HG02981 (cell line): ENCODE measurements around the gene SPATA21.
"Not testable (repeated sequence)": the region's sequence is repeated elsewhere in the genome, so short reads cannot be mapped to it uniquely, and the experiment has no call there.

Experiments
- ATAC-seq: cut with Tn5 transposase; IDR thresholded peaks from one replicate; pipeline ENCODE4 v1.9.1; 2021; ENCODE audit warnings: mild to moderate bottlenecking, moderate library complexity; ENCODE audit not compliant: unreplicated experiment

SPATA21 gene, protein sequence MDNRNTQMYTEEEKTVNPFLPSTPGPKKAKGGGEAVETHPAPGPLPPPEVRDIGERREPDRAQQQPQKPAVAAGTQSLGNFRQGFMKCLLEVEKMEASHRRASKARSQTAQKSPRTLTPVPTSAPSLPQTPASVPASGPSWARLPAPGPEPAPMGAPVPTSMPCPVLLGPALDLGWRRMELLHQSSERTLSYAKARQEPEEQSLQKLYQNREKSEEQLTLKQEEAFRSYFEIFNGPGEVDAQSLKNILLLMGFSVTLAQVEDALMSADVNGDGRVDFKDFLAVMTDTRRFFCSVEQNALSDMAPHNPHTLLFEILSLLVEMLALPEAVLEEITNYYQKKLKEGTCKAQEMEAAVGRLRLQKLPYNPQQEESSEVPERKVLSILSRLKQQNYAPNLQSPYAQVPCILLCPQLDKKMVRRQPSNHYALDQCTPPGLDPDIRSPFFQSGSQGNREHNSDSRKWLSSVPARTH

DNA sequence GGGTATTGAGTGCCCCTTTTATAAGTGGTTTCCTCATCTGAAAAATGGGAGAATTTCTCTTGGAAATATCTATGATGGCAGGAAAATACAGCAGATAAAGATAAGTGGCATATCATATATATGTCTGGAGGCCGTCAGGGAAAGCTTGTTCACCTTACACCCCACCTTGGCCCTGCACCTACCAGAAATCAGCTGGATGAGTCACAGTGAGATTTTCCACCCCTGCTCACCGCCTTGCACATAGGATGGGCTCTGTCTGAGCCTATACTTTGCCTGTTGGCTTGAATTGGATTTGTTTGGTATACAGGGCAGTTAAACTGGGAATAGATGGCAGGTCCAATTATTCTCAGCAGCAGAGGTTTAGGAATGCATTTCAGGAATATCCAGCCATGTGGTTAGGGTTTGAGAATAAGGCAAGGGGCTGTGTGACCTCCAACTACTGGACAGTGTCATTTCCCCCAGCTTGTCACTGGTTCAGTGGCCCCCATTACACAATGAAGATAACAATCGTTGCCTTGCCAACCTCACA, at the start of gene SPATA21:
SPATA21 (minus strand) TSS at position 479 of the 529 bp plus-strand sequence. CDS start 6,053 bp downstream, outside the sequence.
- no peak for ATAC-seq

DNA sequence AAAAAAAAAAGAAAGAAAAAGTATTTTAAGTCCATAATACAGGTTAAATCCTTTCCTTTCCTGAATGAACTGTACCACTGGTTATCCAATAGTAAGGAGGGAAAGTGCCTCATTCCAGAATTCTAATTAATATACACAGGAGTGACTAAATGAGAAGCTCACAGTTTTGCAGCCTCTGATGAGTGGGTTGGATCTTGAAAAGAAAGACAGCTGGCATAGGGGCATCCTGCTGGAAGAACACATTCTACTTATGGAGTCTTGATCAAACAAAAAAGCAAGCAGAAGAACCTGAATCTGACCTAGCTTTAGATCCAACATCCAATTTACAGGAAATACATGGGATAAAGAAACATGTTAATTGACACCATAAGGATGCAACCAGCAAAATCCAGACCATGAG, 49.8 kb upstream of the SPATA21 start:
- ATAC-seq = not testable (repeated sequence)

DNA sequence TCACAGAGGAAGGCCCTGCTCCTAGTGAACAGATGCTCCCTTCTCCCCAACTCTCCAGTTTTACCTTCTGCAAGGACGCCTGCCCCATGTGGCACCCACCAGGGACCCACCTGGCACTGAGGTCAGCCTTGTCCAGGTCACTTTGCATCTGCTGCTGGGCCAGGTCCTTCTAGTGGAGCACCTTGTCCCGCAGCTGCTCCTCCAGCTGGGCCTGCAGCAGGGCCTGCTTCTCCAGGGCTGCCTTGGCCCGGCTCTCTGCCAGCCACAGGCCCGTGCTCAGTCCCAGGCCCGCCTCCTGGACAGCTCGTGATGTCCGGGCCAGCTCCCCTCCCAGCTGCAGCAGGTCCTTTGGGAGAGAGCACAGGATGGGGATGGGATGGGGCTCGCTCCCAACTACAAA, 49.1 kb upstream of the SPATA21 start:
- ATAC-seq = not testable (repeated sequence)

DNA sequence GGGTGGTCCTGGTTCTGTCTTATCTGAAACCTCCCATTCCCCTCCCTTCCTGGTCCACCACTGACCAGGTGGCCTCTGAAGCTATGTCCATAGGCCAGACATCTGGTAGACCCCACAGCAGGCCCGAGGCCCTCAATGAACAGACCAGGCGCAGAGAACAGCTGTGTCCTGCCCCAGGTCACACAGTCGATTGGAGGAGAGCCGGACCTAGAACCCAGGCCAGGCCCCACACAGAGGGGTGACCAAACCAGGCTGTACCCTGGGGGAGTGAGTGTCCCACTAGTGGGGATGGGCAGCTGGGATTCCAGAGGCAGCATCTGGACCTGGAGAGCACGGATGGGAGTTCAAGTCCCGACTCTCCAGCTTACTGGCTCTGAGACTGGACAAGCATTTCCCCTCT, 47.7 kb upstream of the SPATA21 start:
- no peak for ATAC-seq

DNA sequence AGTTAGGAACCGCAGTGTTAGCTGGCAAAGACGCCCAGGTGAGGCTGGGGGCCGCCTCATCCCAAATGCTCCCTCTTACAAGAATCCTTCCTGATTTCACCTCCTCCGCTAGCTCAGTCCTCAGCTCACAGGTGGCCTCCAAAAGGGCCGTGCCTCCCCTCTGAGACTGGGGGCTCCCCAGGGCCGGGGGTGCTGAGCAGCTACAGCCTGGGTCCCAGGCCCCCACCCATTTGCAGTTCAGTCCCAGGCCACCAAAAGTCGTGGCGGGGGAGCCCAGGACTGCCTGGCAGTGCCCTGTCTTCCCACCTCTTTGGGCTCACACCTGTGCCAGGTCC, 47.2 kb upstream of the SPATA21 start:
- ATAC-seq = no peak

DNA sequence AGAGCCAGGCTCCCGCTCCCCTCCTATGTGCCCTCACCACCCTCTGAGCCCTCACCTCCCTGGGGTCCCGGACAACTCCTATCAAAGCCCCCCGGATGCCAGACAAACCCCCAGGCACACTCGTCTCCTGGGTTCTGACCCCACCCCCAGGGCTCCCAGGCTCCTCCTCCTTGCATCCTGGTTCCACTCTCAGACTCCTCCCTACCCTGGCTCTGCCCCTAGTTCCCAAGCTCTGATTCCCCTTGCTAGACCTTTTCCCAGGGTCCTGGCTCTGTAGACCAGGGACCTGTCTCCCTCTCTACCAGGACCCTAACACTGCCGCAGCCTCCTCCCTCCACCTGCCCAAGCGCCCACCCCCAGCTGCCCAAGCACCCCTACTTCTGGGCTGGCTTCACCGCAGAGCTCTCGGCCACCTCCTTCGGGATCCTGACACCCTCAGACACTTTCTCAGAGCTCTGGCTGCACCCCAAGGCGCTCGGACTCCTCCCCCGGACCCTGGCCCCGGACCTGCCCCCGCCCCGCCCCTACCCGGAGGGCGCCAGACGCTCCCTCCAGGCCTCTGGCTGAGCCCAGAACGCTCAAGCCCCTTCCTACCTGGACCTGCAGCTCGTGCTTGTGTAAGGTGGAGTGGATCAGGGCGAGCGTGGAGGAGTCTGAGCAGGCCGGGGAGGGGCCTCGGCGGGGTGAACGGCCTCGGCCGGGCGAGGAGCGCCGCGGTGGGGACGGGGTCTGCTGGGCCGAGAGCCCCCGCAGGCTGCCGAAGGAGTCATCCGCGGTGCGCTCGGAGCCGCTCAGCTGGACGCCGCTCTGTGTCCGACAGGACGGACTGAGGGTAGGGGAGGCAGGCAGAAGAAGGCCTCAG, 46.6 kb upstream of the SPATA21 start:
- not testable (repeated sequence) for ATAC-seq

DNA sequence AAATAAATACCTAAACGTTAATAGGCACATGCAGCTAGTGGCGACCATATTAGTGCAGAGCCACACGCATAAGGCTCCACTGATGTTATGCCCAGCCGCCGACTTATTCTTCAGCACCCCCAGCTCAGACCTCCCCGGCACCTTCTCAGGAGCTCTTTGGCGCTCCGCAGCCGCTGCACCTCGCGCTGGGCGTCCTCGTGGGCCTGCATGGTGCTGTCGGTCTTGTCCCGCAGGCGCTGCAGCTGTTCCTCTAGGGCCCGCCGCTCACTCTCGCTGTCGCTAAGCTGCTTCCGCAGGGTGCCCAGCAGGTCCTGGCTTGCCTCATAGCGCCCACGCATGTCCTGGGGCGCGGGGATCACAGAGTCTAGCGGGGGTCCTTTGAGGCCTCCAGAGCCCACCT, 45.9 kb upstream of the SPATA21 start:
- not testable (repeated sequence) for ATAC-seq

DNA sequence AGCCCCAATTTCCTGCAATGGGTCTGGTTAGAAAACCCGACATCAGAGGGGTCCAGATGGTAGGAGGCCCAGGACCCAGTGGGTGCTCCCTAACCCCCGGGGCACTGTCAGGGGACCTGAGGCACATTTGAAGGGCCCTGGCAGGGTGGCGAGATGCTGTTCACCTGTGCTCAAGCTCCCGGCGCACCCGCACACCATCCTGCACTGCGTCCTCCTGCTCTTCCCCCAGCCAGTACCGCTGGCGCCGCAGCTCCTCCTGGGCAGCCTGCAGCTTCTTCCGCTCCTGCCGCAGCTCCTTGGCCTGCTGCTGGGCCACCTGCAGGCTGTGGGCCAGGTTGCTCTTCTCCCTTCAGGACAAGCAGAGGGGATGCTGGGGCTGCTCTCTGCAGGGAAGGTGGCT, 40.9 kb upstream of the SPATA21 start:
- ATAC-seq = no peak

DNA sequence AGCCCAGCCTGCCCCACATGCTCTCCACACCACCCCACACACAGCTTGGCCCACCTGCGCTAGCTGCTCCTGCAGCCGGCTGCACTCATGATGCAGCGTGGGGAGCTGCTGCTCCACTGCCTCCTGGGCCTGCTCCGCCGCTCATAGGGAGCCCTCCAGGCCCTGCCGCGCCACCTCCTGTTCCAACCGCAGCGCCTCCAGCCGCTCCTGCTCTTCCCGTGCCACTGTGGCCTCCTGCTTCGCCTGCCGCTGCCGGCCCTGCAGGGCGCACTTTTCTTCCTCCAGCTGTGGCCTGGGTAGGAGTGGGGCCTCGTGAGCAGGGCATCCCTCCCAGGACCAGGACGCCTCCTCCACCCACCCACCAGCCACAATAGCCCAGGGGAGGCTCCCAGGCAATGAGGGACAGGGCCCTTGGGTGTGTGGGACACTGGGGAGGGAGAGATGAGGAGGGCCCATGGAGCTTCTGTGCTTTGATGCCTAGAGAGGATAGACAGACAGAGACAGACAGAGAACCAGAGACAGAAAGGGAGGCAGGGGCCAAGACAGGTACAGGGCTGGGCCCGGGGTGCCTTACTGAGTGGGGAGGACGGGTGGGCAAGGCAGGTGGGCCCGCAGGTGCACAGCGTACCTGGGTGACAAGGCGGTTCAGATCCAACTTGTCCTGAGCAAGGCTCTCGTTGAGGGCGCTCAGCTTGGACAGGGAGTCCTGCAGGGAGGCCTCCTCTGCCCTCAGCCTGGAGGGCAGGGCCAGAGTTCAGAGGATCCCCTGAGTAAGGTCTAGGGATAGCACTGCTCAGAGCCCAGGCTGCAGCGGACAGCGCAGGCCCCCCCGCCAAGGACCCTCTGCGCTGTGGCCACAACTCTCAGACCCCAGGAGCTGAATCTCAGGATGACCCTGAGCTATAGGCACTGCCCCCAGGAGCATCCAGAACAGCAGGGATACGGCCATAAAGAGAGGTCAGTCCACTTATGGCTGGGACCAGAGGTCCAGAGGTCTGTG, 38.8 kb upstream of the SPATA21 start:
- ATAC-seq = not testable (repeated sequence)

DNA sequence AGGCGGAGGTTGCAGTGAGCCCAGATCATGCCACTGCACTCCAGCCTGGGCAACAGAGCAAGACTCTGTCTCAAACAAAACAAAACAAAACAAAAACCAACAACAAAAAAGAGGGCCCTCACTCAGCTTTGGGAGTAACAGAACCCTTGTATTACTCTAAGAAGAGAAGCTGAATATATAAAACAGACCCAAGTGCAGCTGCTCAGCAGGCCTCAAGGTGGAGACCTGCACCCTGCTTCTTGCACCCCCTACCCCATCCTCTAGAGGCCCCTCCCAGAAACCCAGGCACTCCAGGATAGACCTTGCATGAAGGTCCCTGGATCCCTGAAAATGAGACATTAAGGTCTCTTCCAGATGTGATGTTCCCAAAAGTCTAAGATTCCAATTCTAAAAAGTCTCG, 37.7 kb upstream of the SPATA21 start:
- ATAC-seq = not testable (repeated sequence)

DNA sequence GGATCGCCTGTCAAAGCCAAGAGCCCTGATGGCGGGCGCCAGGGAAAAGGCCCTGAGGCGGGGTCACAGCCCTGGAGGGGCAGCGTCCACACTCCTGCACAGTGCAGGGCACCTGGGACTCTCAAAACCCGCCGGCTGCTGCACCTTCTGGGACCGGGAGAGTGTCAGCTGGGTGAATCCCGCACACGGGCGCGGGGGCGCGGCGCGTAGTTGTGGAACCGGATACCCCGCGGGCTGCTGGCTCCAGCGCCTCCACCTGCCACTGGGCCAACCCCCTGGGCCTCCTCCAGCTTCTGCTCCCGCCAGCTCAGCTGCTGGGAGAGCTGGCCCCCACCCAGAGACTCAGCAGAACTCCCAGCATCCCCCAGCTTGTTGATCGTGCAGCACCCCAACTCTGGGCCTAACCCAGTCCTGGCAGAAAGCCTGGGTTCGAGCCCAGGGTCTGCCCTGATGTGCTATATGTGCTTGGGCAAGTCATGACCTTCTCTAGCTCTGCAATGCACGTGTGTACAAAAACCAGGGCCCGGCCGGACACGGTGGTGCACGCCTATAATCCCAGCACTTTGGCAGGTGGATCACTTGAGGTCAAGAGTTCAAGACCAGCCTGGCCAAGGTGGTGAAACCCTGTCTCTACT, 37.1 kb upstream of the SPATA21 start:
- ATAC-seq = no peak

DNA sequence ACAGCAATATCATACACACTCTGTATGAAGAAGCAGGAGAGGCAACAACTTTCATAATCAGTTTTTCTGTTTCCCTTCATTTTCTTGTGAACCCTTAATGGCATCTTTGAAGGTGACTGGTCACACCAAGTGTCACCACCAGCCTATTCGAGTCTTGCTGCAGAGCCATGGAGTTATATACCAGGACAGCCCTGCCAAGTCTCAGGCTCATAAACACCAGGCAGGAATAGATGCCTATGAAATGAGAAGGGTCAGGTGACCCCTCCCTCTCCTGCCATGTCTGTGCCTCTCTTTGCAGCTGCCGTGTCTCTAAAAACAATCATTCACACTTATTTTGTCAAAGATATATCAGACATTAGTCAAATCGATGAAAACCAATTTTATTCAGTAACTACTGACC, 31.3 kb upstream of the SPATA21 start:
- no peak for ATAC-seq

DNA sequence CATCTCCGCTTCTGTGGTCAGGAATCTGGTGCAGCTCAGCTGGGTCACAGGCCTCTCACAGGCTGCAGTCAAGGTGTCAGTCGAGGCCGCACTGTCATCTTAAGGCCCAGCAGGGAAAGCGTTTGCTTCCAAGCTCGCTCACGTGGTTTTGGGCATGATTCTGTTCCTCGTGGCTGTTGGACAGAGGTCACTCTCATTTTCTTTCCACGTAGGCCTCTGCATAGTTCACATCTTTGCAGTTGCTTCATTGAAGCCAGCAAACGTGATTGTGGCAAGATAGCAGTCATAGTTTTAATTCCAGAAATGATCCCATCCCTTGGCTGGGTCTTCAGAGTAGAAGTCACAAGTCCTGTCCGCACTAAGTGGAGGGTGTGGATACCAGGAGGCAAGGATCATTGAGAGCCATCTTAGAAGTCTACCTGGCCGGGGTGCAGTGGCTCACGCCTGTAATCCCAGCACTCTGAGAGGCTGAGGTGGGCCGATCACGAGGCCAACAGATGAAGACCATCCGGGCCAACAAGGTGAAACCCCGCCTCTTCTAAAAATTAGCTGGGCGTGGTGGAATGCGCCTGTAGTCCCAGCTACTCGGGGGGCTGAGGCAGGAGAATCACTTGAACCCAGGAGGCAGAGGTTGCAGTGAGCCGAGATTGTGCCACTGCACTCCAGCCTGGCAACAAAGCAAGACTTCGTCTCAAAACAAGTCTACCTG, 27.8 kb upstream of the SPATA21 start:
- ATAC-seq = no peak

DNA sequence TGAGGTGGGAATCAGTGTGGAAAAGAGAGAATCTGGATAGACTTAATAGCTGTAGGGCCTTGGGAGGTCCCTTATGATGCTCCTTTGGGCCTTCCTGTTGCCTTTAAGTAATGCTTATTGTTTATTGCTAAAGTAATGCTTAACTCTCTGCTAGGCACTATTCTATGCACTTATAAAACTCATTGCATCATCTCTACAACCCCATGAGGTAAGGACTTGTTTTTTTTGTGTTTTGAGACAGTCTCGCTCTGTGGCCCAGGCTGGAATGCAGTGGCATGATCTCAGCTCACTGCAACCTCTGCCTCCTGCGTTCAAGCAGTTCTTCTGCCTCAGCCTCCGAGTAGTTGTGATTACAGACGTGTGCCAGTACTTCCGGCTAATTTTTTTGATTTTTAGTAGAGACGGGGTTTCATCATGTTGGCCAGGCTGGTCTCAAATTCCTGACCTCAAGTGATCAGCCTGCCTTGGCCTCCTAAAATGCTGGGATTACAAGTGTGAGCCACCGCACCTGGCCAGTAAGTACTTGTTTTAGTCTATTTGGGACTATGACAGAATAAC, 25.6 kb upstream of the SPATA21 start:
- no peak for ATAC-seq

DNA sequence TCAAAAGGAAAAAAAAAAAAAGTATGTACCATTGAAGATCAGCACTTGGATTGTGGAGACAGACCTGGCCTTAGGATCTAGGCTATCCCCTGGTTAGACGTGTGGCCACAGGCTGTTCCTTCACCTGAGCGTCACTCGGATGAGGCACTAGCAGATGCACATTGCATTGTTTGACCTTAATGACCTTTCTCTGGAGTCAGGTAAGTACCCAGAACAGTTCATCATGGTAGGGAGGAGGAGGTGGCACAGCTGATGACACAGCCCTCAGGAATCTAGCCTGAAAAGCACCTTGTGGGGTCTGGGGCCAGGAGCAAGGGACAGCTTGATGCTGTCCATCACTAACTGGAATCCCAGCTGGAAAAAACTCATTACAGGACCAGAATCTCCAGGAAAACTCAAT, 24.5 kb upstream of the SPATA21 start:
- ATAC-seq = no peak

DNA sequence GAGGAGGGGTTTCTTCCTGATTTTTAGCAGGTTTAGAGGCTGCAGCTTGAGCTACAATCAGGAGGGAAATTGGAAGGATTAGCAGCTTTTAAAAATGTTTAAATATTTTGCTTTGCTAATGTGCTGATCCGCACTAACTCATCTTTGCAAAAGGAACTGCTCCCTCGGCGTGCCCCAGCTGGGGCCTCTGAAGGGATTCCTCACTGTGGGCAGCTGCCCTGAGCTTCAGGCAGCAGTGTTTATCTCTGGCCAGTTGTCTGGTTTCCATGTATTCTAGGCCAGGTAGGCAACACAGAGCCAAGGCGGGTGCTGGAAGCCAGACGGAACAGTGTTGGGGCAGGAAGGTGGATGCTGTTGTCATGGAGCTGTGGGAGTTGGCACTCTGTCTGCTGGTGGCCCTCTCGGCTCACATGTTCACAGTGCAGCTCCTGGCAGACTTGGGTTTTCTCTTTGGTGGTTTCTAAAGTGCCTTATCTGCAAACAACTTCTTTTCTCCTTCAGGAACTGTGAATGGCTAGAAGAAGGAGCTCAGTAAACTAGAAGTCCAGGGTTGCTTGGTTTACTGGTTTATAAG, 22.2 kb upstream of the SPATA21 start:
- no peak for ATAC-seq

DNA sequence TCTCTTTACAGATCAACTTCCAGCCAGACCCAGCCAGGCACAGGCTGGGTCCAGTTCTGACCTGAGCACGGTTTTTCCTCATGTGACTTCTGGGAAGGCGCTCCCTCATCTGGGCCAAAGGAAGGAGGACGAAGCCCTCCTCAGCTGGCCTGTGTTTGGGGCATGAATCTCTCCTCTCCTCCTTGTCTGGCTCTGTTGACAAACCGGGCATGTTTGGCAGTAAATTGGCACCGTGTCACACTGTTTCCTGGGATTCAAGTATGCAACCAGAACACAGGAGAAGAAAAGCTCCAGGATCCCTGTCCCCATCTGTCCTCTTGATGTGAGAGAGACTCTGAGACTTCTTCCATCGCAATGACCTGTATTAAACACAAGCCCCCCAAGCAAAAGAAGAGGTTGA, 21.6 kb upstream of the SPATA21 start:
- ATAC-seq = no peak

DNA sequence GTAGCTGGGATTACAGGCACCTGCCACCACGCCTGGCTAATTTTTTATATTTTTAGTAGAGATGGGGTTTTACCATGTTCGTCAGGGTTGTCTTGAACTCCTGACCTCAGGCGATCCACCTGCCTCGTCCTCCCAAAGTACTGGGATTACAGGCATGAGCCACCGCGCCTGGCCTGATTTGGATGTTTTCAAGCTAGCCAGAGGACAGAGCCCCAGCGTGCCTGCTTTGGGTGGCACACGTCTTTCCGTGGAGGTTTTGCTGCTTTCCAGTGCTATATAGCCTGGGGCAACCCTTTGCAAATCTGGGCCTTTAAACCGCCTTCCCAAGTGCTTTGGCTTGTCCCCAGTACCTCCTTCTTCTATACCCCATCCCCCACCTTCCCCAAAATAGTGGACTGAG, 18.9 kb upstream of the SPATA21 start:
- ATAC-seq = not testable (repeated sequence)

DNA sequence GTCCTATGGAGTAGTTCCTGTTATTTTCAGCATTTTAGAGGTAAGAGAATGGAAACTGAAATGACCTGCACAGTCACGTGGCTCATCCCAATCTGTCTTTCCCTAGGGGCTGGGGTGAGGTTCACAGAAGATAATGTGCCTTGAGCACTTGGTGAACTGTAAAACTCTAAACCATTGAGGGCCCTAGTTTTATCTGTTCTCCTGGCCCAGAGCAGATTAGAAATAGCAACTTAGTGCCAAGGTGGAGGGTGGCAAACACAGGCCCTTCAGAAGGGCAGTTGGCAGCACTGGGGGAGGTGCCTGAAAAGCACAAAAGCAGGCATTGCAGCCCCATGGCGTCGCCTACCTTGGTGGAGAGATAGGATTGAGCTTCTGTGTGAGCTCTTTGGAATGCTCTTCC, 17.7 kb upstream of the SPATA21 start:
- not testable (repeated sequence) for ATAC-seq
